ENCODE data around the gene HCRTR1. TPM values are rescaled to one million over a fixed set of nuclear protein-coding genes. Genes with fewer than 3 reads are reported as not detected.
A peak's percentile ranks its signal among the peaks of the same experiment; 100 is the strongest.

The HCRTR1 gene
- total and polyA plus RNA-seq, 10 donors: 0.06 TPM; not detected in 9

- Histone ChIP-seq H3K27ac (peak overlapping the region in 6 of 8 donors; percentile 38 to 66 (median 55)), H3K27me3 (replicated peaks in 1 of 7) (peaks cover 0 to under 1% (median 0%) of the 10 kb centered on the region in 7 donors), H3K9me3 (no peaks in the 10 kb centered on the region), H3K4me1 (peaks cover 14 to 69% (median 47%) of the 10 kb centered on the region in 6 donors), H3K36me3 (no peaks in the 10 kb centered on the region), H3K4me3 (no peak overlapping the region)
- no peak for DNase-seq
- WGBS, 5 donors: 76 to 84% (median 82%) methylated on average over 13 of the region's 13 CpGs
- TF ChIP-seq POLR2AphosphoS5 (IDR thresholded peaks at IDR 0.05): no peak
- no peak for TF ChIP-seq CTCF (IDR thresholded peaks at IDR 0.05 in 8 of 11, conservative IDR thresholded peaks at IDR 0.05 in 3 of 11)
- no peak for TF ChIP-seq POLR2A (IDR thresholded peaks at IDR 0.05)
- intact Hi-C loops (cut with DNase I; ENCODE audit: low total_unique reads): loop anchor here (10.0 kb wide), 1 partner anchor 225 kb away; no protein-coding TSS in a partner anchor
Measured at GRCh38 chr1:31569596-31570173, 47.8 kb upstream of the HCRTR1 start.

DNA sequence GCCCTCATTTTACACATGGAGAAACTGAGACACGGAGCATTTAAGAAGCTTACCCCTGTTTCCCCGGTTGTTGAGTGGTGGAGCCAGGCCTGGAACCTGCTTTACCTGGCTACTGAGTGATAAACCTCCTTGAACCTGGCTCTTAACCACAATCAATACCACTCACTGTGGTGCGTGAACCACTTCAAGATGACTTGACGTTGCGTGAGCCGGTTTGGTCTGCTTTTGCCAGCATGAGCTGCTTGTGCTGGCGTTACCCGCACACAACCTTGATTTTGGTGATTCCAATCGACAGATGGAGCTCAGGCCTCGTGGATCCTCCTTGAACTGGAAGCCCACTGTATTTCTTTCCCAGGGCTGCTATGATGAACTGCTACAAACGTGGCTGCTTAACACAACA lies 47.3 kb upstream of the HCRTR1 start:
- 88 to 94% (median 92%) methylated on average over 11 of the region's 11 CpGs for WGBS, 5 donors
- no peak overlapping the region for H3K4me3 ChIP-seq
- H3K27ac ChIP-seq: peak overlapping the region in 5 of 8 donors; percentile 14 to 66 (median 22)
- no peaks in the 10 kb centered on the region for H3K36me3 ChIP-seq
- H3K9me3 ChIP-seq: no peaks in the 10 kb centered on the region
- intact Hi-C loops (cut with DNase I; ENCODE audit: low total_unique reads): loop anchor here (10.0 kb wide), 1 partner anchor 225 kb away; no protein-coding TSS in a partner anchor
- TF ChIP-seq POLR2AphosphoS5 (IDR thresholded peaks at IDR 0.05) (no peak), CTCF (IDR thresholded peaks at IDR 0.05 in 8 of 11, conservative IDR thresholded peaks at IDR 0.05 in 3 of 11) (no peak), POLR2A (IDR thresholded peaks at IDR 0.05) (no peak)
- peaks cover 0 to 4% (median 0%) of the 10 kb centered on the region in 7 donors for H3K27me3 ChIP-seq (replicated peaks in 1 of 7)
- H3K4me1 ChIP-seq: peaks cover 14 to 73% (median 51%) of the 10 kb centered on the region in 6 donors
- DNase-seq: peak; percentile 35

DNA sequence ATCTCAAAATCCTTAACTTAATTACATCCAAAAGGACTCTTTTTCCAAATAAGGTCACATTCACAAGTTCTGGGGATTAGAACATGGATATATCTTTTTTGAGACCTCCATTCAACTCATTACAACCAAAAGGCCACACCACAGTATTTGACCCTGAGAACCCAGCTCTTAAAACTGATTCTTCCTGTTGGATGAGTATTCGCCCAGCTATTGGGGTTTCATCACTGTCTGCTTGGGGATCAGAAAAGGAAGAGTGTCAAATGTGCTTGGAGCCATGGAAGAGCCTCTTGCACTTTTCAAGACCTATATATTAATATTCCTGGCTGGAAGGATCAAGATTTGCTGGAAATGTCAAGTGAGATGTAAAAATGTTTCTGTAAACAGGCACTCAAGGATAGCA lies 46.6 kb upstream of the HCRTR1 start:
- peaks cover 17 to 80% (median 57%) of the 10 kb centered on the region in 6 donors for H3K4me1 ChIP-seq
- TF ChIP-seq POLR2A (IDR thresholded peaks at IDR 0.05) (no peak), POLR2AphosphoS5 (IDR thresholded peaks at IDR 0.05) (peak in 1 of 3 donors; percentile 13)
- DNase-seq: no peak
- no peaks in the 10 kb centered on the region for H3K36me3 ChIP-seq
- H3K27ac ChIP-seq: peak overlapping the region in 6 of 8 donors; percentile 6 to 66 (median 19)
- intact Hi-C loops (cut with DNase I; ENCODE audit: low total_unique reads): loop anchor here (10.0 kb wide), 1 partner anchor 224 kb away; no protein-coding TSS in a partner anchor
- H3K27me3 ChIP-seq (replicated peaks in 1 of 7): peaks cover 0 to 11% (median 0%) of the 10 kb centered on the region in 7 donors
- no peaks in the 10 kb centered on the region for H3K9me3 ChIP-seq
- H3K4me3 ChIP-seq: no peak overlapping the region
- 36 to 51% (median 47%) methylated on average over 1 of the region's 1 CpG for WGBS, 5 donors

DNA sequence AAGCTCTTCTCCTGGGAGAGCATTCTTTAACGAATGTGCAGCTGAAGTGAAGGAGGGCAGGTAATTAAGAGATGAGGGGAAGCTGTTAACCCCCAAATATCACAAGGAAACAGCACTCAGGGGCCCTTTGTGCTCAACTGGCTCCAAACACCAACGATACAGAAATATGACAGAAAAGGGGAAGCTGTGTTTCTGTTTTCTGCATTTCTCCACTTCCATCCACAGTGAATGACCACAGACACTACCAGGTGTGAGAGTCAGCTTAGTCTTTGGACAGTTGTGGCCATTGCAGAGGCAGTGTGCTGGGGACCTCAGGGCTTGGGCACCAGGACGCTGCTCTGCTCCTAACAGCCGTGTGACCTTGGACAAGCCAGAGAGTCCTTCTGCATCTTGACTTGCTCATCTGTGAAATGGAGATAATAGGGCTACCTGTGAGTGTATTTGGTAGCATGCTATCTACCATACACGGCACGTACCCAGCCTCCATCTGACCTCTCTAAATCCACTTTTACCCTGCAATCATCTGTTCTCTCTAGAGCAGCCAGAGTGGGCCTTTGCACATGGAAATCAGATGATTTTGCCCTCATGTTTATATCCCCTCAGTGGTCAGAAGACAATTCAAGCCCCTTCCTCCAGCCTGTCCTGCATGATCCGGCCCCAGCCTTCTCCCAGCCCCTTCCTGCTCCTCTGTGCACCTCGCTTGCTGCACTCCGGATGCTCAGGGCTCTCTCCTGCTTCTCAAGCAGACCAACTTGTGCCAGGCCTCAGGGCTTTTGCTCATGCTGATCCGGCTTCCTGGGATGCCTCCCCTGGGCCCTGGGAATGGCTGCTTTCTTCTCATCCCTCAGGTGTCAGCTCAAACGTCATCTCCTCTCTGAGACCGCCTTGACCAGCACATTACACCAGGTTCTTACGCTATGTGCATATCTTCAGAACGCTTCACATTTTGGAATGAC lies 45.9 kb upstream of the HCRTR1 start:
- 65 to 73% (median 71%) methylated on average over 13 to 14 of the region's 14 CpGs for WGBS, 5 donors
- Histone ChIP-seq H3K4me3 (no peak overlapping the region), H3K36me3 (no peaks in the 10 kb centered on the region), H3K4me1 (peaks cover 18 to 86% (median 63%) of the 10 kb centered on the region in 6 donors), H3K27me3 (replicated peaks in 1 of 7) (peaks cover 0 to 18% (median 3%) of the 10 kb centered on the region in 7 donors), H3K9me3 (no peaks in the 10 kb centered on the region), H3K27ac (peak overlapping the region in 6 of 8 donors; percentile 6 to 66 (median 19))
- intact Hi-C loops (cut with DNase I; ENCODE audit: low total_unique reads): loop anchor here (10.0 kb wide), 1 partner anchor 223 kb away; no protein-coding TSS in a partner anchor
- TF ChIP-seq CTCF (IDR thresholded peaks at IDR 0.05 in 8 of 11, conservative IDR thresholded peaks at IDR 0.05 in 3 of 11) (no peak), POLR2A (IDR thresholded peaks at IDR 0.05) (no peak), POLR2AphosphoS5 (IDR thresholded peaks at IDR 0.05) (no peak)
- peak; percentile 18 for DNase-seq

Data from spleen (tissue), 11 donors.